GM23248 (cell line): Measurements from ENCODE around the gene PARK7. TPM values are rescaled to one million over a fixed set of nuclear protein-coding genes. Genes with fewer than 3 reads are reported as not detected.

ENCODE experiments used
- DNase-seq: peaks from one replicate; pipeline ENCODE4 v3.0.0-alpha.2; 2015
- H2AFZ ChIP-seq: fragments of 200-600 bp; sonication (generic); 2 replicates; pipeline ENCODE4 v1.6.1; 2016; ENCODE audit warnings: antibody characterized with exemption
- H3F3A ChIP-seq: fragments of 200-600 bp; sonication (generic); 2 replicates; pipeline ENCODE4 v1.6.1; 2016; ENCODE audit warnings: mild to moderate bottlenecking, antibody characterized with exemption, mixed run types; ENCODE audit not compliant: insufficient read depth
- H3K27ac ChIP-seq: fragments of 200-600 bp; sonication (generic); 2 replicates; pipeline ENCODE4 v1.5.1; 2016; ENCODE audit warnings: mild to moderate bottlenecking
- H3K27me3 ChIP-seq: fragments of 200-600 bp; sonication (generic); replicated peaks from 2 replicates; pipeline ENCODE4 v1.6.1; 2016; ENCODE audit warnings: mild to moderate bottlenecking; ENCODE audit not compliant: insufficient read depth
- H3K36me3 ChIP-seq: fragments of 200-600 bp; sonication (generic); 2 replicates; pipeline ENCODE4 v1.6.1; 2016; ENCODE audit warnings: low read depth, mild to moderate bottlenecking
- H3K4me1 ChIP-seq: fragments of 200-600 bp; sonication (generic); 2 replicates; pipeline ENCODE4 v1.6.1; 2016; ENCODE audit warnings: mild to moderate bottlenecking; ENCODE audit not compliant: insufficient read depth
- H3K4me2 ChIP-seq: fragments of 200-600 bp; sonication (generic); one replicate; pipeline ENCODE4 v1.6.1; 2016; ENCODE audit warnings: mild to moderate bottlenecking; ENCODE audit not compliant: unreplicated experiment
- H3K4me3 ChIP-seq: fragments of 200-600 bp; sonication (generic); 2 replicates; pipeline ENCODE4 v1.5.1; 2016; ENCODE audit warnings: mild to moderate bottlenecking
- H3K79me2 ChIP-seq: fragments of 200-600 bp; sonication (generic); 2 replicates; pipeline ENCODE4 v1.6.1; 2016; ENCODE audit warnings: mild to moderate bottlenecking; ENCODE audit not compliant: insufficient read depth
- H3K9ac ChIP-seq: fragments of 200-600 bp; sonication (generic); 2 replicates; pipeline ENCODE4 v1.6.1; 2016; ENCODE audit warnings: mild to moderate bottlenecking
- H3K9me2 ChIP-seq: fragments of 200-600 bp; sonication (generic); 2 replicates; pipeline ENCODE4 v1.6.1; 2016; ENCODE audit warnings: mixed run types, mild to moderate bottlenecking, moderate library complexity; ENCODE audit not compliant: insufficient read depth
- H3K9me3 ChIP-seq: fragments of 200-600 bp; sonication (generic); one replicate; pipeline ENCODE4 v1.6.1; 2017; ENCODE audit warnings: low read depth
- H4K20me1 ChIP-seq: fragments of 200-600 bp; sonication (generic); 2 replicates; pipeline ENCODE4 v1.6.0; 2016; ENCODE audit not compliant: insufficient read depth
- EZH2 ChIP-seq: fragments of 200-600 bp; sonication (generic); IDR thresholded peaks from 2 replicates; pipeline ENCODE4 v1.6.1; 2018; ENCODE audit warnings: antibody characterized with exemption, mild to moderate bottlenecking; ENCODE audit not compliant: insufficient read depth, poor library complexity, severe bottlenecking
- EZH2phosphoT487 ChIP-seq: fragments of 200-600 bp; sonication (generic); IDR thresholded peaks from 2 replicates; pipeline ENCODE4 v1.6.1; 2018; ENCODE audit warnings: antibody characterized with exemption, moderate library complexity, mild to moderate bottlenecking, low read depth; ENCODE audit not compliant: insufficient read depth
- WGBS, 2 experiments: methylation state at CpG; one replicate each; pipeline ENCODE4 v1.1.6; 2015 to 2017; ENCODE audit warnings: low lambda C conversion rate in 2 of 2, low coverage in 1 of 2; ENCODE audit errors: missing lambda C conversion rate in 2 of 2; 5-methylcytosine and 5-hydroxymethylcytosine counted together
- in situ Hi-C: fragments of 300-500 bp; cut with MboI; formaldehyde crosslinking; loops from 2 replicates; pipeline ENCODE4 v1.15.0; 2020
- polyA plus RNA-seq: library from polyadenylated mRNA; unstranded; fragments of >200 nt; fragmentation: Nextera tagmentation; extraction: Ambion mirVana; gene quantifications from 2 replicates; pipeline ENCODE4 v1.2.1, GENCODE V29; 2016
- total RNA-seq: library from RNA; depleted of rRNA; stranded (reverse); fragments of >200 nt; shearing (Covaris generic); gene quantifications from 2 replicates; pipeline ENCODE4 v1.2.3, GENCODE V29; 2014

Gene PARK7
- total and polyA plus RNA-seq, 2 experiments from 2014 or later: 191 to 514 TPM

DNA sequence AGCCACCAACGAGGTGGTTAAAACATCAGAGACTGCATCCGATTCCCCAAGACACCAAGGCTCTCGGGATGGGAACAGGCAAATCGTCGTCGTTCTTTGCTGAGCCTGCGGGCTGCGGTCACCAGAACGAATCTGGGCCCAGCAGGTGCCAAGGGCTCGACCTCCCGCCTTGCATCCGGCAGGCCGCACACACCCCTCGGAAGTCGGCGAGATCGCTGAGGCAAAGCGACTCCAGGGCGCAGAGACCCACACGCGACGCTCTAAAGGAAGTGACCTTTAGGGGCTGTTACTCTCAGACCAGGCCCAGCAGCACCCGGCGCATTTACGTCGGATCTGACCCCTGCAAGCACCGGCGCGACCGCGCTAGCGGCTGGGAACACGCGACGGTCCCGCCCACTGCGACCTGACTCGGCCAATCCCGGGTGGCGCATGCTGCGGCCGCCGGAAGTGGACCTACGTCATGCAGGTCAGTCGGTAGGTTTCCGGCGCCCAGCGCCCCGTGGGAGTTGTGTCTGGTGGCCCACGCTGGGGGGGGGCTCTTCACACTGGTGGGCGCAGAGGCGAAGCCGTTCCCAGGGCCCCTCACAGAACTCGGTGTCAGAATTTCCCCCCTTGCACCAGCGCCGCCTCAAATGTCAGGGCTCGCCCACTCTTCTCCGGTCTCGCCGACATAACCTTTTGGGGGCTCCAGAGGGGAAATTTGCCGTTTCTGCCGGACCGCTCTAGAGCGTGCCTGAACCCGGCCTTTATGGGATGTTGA is 7.5 kb upstream of the PARK7 start:
- H4K20me1 ChIP-seq: no peaks in the 10 kb centered on the region
- in situ Hi-C loops: no loop called here
- no peaks in the 10 kb centered on the region for H3K9me2 ChIP-seq
- H3K27ac ChIP-seq: no peak overlapping the region
- H3K4me3 ChIP-seq: peak overlapping the region; percentile 74
- H2AFZ ChIP-seq: peak overlapping the region; percentile 96
- peak overlapping the region; percentile 84 for H3K4me2 ChIP-seq
- TF ChIP-seq EZH2 (no peak), EZH2phosphoT487 (no peak)
- peak overlapping the region; percentile 67 for H3K9ac ChIP-seq
- peaks cover 10% of the 10 kb centered on the region for H3K4me1 ChIP-seq
- H3F3A ChIP-seq: peaks cover 24% of the 10 kb centered on the region
- H3K79me2 ChIP-seq: no peaks in the 10 kb centered on the region
- peak; percentile 89 for DNase-seq
- H3K27me3 ChIP-seq: no peaks in the 10 kb centered on the region
- 3 to 5% methylated on average over 63 to 64 of the region's 65 CpGs for WGBS, 2 experiments
- no peaks in the 10 kb centered on the region for H3K9me3 ChIP-seq
- no peaks in the 10 kb centered on the region for H3K36me3 ChIP-seq

DNA sequence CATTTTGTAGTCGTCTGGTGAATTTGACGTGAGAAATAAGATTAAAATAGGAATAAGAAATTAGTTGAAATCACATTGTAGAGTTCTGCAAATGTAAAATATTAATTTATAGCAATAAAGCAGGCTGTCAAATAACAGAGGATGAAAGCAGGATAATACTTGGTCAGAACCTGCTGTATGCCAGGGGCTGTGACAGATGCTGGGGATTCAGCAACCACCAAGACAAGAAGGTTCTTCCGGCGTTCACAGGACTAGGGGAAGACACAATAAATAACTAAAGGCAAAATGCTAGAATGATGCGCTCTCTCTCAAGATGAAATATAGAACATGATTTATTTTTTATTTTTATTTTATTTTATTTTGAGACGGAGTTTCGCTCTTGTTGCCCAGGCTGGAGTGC is 6.8 kb upstream of the PARK7 start:
- TF ChIP-seq EZH2 (no peak), EZH2phosphoT487 (no peak)
- 66 to 71% methylated on average over 7 of the region's 7 CpGs for WGBS, 2 experiments
- H3K27ac ChIP-seq: no peak overlapping the region

DNA sequence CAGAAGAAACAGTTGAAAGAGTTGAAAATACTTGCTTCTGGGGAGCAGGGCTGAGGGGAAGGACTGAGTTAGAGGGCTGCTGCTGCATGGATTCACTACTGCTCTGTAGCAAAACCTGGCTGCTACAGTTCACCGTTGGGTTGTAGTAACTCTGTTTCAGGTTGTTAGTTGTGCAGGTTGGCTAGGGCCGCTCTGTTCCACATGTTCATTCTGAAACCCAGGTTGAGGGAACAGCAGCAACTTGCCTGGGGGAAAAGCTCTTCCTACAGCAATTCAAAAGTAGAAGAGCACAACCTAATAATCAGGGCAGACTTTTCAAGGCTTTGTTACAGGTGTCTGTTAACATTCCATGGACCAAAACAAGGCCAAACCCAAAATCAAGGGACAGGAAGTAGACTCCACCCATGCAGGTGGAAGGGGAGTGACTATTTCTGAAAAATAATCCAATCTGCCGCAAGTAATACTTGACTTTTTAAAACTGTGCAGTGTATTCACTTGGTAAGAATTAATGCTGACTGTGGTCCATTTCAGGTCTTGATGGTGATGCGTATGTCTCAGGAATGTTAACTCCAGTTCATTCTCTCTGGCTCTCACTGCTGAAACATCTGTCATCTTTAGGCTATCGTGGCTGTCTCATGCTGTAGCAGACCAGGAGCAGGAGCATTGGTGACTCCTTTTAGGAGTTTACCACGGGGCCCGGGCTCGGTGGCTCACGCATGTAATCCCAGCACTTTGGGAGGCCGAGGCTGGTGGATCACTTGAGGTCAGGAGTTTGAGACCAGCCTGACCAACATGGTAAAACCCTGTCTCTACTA is 5.1 kb upstream of the PARK7 start:
- Histone ChIP-seq H3K36me3 (no peaks in the 10 kb centered on the region), H3K9me2 (no peaks in the 10 kb centered on the region), H3K4me1 (peaks cover 12% of the 10 kb centered on the region; the same call in 1 of the 2 replicates), H3K4me3 (no peak overlapping the region), H3K4me2 (no peak overlapping the region), H4K20me1 (no peaks in the 10 kb centered on the region), H3K79me2 (no peaks in the 10 kb centered on the region), H3K9ac (no peak overlapping the region), H3F3A (peaks cover 14% of the 10 kb centered on the region), H3K9me3 (no peaks in the 10 kb centered on the region), H3K27ac (peak overlapping the region; percentile 25; the same call in 1 of the 2 replicates), H2AFZ (no peak overlapping the region), H3K27me3 (no peaks in the 10 kb centered on the region)
- whole genome bisulfite sequencing, 2 experiments: 71 to 80% methylated on average over 10 of the region's 10 CpGs
- DNase-seq: peak; percentile 83
- TF ChIP-seq EZH2 (no peak), EZH2phosphoT487 (no peak)
- in situ Hi-C loops: no loop called here

More for the DNA sequence above, 6.8 kb upstream of the PARK7 start:
- Histone ChIP-seq H3K4me2 (peak overlapping the region; percentile 84), H3K9me2 (no peaks in the 10 kb centered on the region), H3K79me2 (no peaks in the 10 kb centered on the region), H4K20me1 (no peaks in the 10 kb centered on the region), H3K9me3 (no peaks in the 10 kb centered on the region), H3K4me3 (peak overlapping the region; percentile 74), H3K27me3 (no peaks in the 10 kb centered on the region), H3K36me3 (no peaks in the 10 kb centered on the region), H3K9ac (peak overlapping the region; percentile 67), H2AFZ (peak overlapping the region; percentile 96), H3K4me1 (0 out of 2 replicates have a peak, but pooled peaks cover 6% of the 10 kb centered on the region), H3F3A (peaks cover 17% of the 10 kb centered on the region)
- in situ Hi-C loops: no loop called here
- no peak for DNase-seq

DNA sequence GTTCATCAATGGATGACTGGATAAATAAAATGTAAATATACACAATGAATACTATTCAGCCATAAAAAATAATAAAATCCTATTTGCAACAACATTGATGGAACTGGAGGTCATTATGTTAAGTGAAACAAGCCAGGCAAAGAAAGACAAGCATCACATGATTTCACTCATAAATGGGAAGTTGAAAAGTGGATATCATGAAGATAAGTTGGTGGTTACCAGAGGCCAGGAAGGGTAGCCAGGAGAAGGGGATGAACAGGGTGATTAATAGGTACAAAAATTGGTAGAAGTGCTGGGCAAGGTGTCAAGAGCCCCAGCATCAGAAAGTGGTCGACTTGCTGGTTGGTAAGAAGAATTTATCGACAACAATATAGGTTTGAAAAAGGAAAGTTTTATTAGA is 1.3 kb upstream of the PARK7 start:
- DNase-seq: no peak
- Histone ChIP-seq H3K4me1 (peaks cover 16% of the 10 kb centered on the region), H3K9ac (peak overlapping the region; percentile 97), H3K36me3 (peaks cover 11% of the 10 kb centered on the region), H2AFZ (no peak overlapping the region), H4K20me1 (no peaks in the 10 kb centered on the region), H3K4me2 (peak overlapping the region; percentile 88), H3K9me3 (no peaks in the 10 kb centered on the region), H3K27ac (no peak overlapping the region), H3F3A (peaks cover 14% of the 10 kb centered on the region), H3K4me3 (peak overlapping the region; percentile 97; the same call in 1 of the 2 replicates), H3K79me2 (peaks cover 35% of the 10 kb centered on the region), H3K27me3 (no peaks in the 10 kb centered on the region), H3K9me2 (no peaks in the 10 kb centered on the region)
- TF ChIP-seq EZH2phosphoT487 (no peak), EZH2 (no peak)
- 96 to 100% methylated on average over 2 of the region's 2 CpGs for WGBS, 2 experiments
- in situ Hi-C loops: no loop called here
